HG02678 (cell line): Measurements from ENCODE around the gene ORM2.

Source experiments
- ATAC-seq: cut with Tn5 transposase; IDR thresholded peaks from one replicate; pipeline ENCODE4 v1.9.1; 2021; ENCODE audit warnings: mild to moderate bottlenecking, moderate library complexity; ENCODE audit not compliant: unreplicated experiment

The ORM2 gene

GRCh38 chr9:114346146-114346545 is 16.5 kb downstream of the ORM2 start:
- ATAC-seq = no peak

- no peak for ATAC-seq
These were observed 18.0 kb downstream of the ORM2 start for GRCh38 chr9:114347675-114348074.

GRCh38 chr9:114348261-114348905 is 18.7 kb downstream of the ORM2 start:
- no peak for ATAC-seq

DNA sequence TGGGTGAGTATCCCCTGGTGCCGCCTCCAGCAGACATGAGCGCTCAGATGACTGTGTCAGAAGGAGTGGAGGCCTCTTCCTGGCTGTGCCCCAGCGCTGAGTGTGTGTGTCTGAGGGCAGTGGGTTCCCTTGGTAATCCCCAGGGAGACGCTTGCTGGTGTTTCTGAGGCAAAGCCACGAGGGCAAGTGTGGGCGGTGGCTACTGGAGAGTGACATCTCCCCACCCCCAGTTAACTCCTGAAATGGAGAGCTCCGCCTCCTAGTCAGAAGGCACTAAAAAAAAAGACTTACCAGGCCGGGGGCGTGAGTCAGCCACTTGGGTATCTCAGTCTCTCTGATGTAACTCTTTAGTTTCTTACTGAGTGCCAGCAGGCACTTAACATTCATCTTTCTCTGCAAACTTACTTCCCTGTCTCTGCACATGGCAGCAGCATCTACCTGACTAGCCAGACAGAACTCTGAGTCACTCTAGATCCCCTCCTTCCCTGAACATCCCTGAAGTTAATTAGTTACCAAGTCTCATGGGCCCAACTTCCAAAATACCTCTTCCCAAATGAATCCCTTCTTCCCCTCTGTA is 19.3 kb downstream of the ORM2 start:
- peak; percentile 95 for ATAC-seq

- no peak for ATAC-seq
These were observed 20.2 kb downstream of the ORM2 start for GRCh38 chr9:114349713-114350480.

- no peak for ATAC-seq
These were observed 21.1 kb downstream of the ORM2 start for GRCh38 chr9:114350636-114351401.

GRCh38 chr9:114351932-114352331 is 22.3 kb downstream of the ORM2 start:
- ATAC-seq = no peak

- ATAC-seq = no peak
These were observed 26.2 kb downstream of the ORM2 start for GRCh38 chr9:114355821-114356220.

DNA sequence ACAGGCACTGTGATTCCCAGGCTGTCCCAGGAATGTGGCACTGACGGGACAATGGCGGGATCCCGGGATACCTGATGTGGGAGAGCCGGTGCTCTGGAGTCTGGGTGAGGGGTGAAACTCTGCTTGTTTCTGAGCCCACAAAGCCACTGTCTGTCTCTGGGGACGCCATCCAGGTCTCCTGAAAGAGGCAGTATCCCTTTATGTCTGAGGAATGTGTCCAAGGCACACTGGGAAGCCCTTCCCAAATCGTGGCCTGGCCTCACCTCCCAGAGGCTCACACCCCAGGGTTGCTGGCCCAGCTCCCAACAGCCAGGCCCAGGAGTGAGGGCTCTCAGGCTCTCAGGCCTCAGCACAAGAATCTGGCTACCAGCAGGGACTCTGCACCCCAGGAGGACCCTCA is 27.1 kb downstream of the ORM2 start:
- ATAC-seq = no peak

- ATAC-seq = no peak
These were observed 27.7 kb downstream of the ORM2 start for GRCh38 chr9:114357360-114357759.

DNA sequence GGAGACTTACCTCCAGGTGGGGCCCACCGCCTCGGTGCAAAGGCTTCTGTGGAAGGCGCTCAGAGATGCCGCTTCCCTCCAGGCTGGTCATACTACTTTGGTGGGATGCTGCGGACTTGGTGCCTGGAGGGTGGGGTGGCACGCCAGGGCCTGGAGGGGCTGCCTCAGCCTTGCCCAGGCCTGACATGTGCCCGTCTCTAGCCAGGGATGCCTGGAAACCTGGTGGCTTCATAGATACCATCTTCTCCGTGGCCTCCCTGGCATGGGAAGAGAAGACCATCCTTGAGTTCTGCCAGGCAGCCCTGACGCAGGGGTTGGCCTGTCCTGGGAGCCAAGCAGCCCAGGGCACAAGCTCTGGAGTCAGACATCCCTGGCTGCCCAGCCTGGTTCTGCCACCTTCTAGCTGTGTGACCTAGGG is 28.3 kb downstream of the ORM2 start:
- no peak for ATAC-seq

GRCh38 chr9:114359801-114360200 is 30.1 kb downstream of the ORM2 start:
- ATAC-seq = no peak

- no peak for ATAC-seq
These were observed 31.9 kb downstream of the ORM2 start for GRCh38 chr9:114361542-114361941.

GRCh38 chr9:114362394-114362793 is 32.7 kb downstream of the ORM2 start:
- no peak for ATAC-seq

GRCh38 chr9:114363424-114363823 is 33.8 kb downstream of the ORM2 start:
- no peak for ATAC-seq

DNA sequence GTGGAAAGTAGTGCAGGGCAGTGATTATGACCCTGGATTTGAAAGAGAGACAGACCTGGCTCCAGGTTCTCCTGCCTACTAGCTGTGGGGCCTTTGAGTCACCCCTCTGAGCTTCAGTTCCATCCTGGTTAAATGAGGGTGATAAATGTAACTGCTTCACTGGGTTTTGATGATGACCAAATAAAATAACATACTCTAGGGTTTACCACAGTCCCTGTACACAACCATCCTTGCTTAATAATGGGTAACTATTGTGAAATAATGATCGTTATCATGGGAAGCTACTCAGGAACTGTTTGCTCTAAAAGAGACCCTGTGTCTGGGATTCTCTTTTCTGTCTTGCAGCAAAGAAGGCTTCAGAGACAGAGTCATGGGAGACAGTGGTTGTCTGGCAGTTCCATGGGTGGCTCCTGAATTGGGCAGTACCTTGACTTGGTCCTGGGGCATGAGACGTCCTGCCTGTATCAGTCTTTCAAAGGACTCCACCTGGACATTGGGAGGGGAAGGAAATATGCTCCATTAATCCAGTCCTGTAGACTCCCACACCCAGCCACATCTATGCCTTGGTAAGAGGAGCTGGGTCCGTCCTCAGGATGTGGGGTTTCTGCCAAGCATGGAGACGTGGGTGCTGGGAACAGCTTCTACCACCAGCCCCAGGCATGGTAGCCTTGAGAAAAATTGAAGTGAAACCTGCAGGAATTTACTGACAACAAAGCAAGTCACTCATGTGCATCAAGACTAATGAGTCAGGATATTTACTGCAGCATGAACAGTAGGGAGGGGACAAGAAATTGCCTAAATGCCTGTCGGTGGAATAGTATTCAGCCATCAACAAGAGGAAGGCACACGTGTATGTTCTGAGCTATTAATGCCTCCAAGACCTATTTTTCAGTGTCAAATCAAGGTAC is 34.7 kb downstream of the ORM2 start:
- ATAC-seq = no peak

GRCh38 chr9:114365194-114365593 is 35.5 kb downstream of the ORM2 start:
- no peak for ATAC-seq

DNA sequence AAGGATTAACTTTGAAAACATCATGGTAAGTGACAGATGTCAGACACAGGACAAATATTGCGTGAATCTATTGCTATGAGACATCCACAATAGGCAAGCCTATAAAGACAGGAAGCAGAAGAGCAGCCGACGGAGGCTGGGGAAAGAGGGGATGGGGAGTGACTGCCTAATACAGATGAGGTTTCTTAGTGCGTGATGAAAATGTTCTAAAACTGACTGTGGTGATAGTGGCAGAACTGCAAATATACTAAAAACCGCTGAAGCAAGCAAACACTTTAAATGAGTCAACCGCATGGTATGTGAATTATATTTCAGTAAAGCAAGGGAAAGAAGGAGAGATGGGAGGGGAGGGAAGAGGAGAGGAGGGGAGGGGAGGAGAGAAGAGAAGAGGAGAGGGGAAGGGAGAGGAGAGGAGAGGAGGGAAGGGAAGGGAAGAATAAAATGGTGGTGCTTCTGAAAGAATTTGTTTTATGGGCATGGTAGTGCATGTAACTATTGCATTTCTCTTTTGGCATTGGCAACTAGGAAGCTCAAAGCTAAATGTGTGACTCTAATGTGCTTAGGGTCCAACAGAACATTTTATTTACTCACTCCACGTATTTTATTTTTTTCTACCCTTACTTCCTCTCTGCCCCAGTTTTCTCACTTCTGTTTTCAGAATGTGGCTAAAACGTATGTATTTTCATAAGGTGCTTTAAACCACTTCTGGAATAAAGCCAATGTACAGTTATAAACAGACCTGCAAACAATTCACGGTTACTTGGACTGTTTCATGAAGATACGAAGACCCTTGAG is 36.9 kb downstream of the ORM2 start:
- ATAC-seq = peak; percentile 58

- ATAC-seq = no peak
These were observed 37.7 kb downstream of the ORM2 start for GRCh38 chr9:114367366-114367765.
